PC-9 (cell line): ENCODE data around the gene COMMD1. TPM values are rescaled to one million over a fixed set of nuclear protein-coding genes. Genes with fewer than 3 reads are reported as not detected.

Source experiments
- BruUV-seq: library from RNA; stranded (reverse); fragments of 400-500 nt; replicated peaks from 2 replicates; lab custom pipeline; 2021; lab: Mats Ljungman, UMichigan
- CTCF ChIA-PET: fragments of 300-600 bp; sonication (Branson Sonifier 250); formaldehyde crosslinking; loops from one replicate; lab custom pipeline; 2022; ENCODE audit warnings: antibody characterized with exemption; lab: Charles Lee
- POLR2A ChIA-PET: fragments of 300-600 bp; sonication (Branson Sonifier 250); formaldehyde crosslinking; loops from one replicate; lab custom pipeline; 2022; ENCODE audit warnings: antibody characterized with exemption; ENCODE audit not compliant: unreplicated experiment; lab: Charles Lee
- DNase-seq, 2 experiments: peaks; one replicate each; pipeline versions ENCODE4 v3.0.0 to v3.0.0-alpha.2; 2015 to 2022; ENCODE audit warnings: mixed read lengths in 1 of 2
- H2AFZ ChIP-seq: fragments of 200-600 bp; sonication (generic); 2 replicates; pipeline ENCODE4 v1.8.1; 2017; ENCODE audit warnings: antibody characterized with exemption
- H3F3A ChIP-seq: fragments of 200-600 bp; sonication (generic); 2 replicates; pipeline ENCODE4 v1.8.1; 2017; ENCODE audit warnings: antibody characterized with exemption, mild to moderate bottlenecking, low read depth; ENCODE audit not compliant: insufficient read depth
- H3K27ac ChIP-seq: fragments of 200-600 bp; sonication (generic); 2 replicates; pipeline ENCODE4 v1.6.1; 2016; ENCODE audit warnings: mixed run types
- H3K27me3 ChIP-seq: fragments of 200-600 bp; sonication (generic); 2 replicates; pipeline ENCODE4 v1.6.1; 2016; ENCODE audit warnings: low read depth, mixed run types; ENCODE audit not compliant: insufficient read depth
- H3K36me3 ChIP-seq: fragments of 200-600 bp; sonication (generic); 2 replicates; pipeline ENCODE4 v1.6.1; 2016; ENCODE audit warnings: low read depth, mixed run types
- H3K4me1 ChIP-seq: fragments of 200-600 bp; sonication (generic); replicated peaks from 2 replicates; pipeline ENCODE4 v1.6.1; 2016; ENCODE audit warnings: mixed run types; ENCODE audit not compliant: insufficient read depth
- H3K4me2 ChIP-seq: fragments of 200-600 bp; sonication (generic); 2 replicates; pipeline ENCODE4 v1.6.1; 2017; ENCODE audit warnings: mixed run types
- H3K4me3 ChIP-seq: fragments of 200-600 bp; sonication (generic); 2 replicates; pipeline ENCODE4 v1.6.1; 2016; ENCODE audit warnings: mixed run types
- H3K79me2 ChIP-seq: fragments of 200-600 bp; sonication (generic); 2 replicates; pipeline ENCODE4 v1.6.1; 2017; ENCODE audit warnings: low read depth, mixed run types
- H3K9me2 ChIP-seq: fragments of 200-600 bp; sonication (generic); 2 replicates; pipeline ENCODE4 v1.8.1; 2017; ENCODE audit warnings: mild to moderate bottlenecking; ENCODE audit not compliant: insufficient read depth
- H3K9me3 ChIP-seq: fragments of 200-600 bp; sonication (generic); 2 replicates; pipeline ENCODE4 v1.8.1; 2016; ENCODE audit warnings: low read depth; ENCODE audit not compliant: insufficient read depth
- H4K20me1 ChIP-seq: fragments of 200-600 bp; sonication (generic); 2 replicates; pipeline ENCODE4 v1.8.1; 2017; ENCODE audit not compliant: insufficient read depth
- EZH2 ChIP-seq: fragments of 200-600 bp; sonication (generic); IDR thresholded peaks from 2 replicates; pipeline ENCODE4 v1.8.0; 2017; ENCODE audit warnings: antibody characterized with exemption, low read depth
- intact Hi-C: fragments of 100-400 bp; cut with micrococcal nuclease; formaldehyde crosslinking; loops from one replicate; pipeline ENCODE4 v1.10.0; 2022; ENCODE audit not compliant: unreplicated experiment
- total RNA-seq: library from RNA; stranded (reverse); gene quantifications from 2 replicates; pipeline ENCODE4 v1.2.3, GENCODE V29; 2021
- TF ChIP-seq, protein P1 (sequence below): fragments of 200-600 bp; sonication (generic); conservative IDR thresholded peaks from 2 replicates; pipeline ENCODE4 v1.6.1; 2017; ENCODE audit warnings: mixed run types, antibody characterized with exemption, mild to moderate bottlenecking, moderate library complexity

COMMD1 gene
- total RNA-seq, 1 experiment from 2014 or later = 16.3 TPM

DNA sequence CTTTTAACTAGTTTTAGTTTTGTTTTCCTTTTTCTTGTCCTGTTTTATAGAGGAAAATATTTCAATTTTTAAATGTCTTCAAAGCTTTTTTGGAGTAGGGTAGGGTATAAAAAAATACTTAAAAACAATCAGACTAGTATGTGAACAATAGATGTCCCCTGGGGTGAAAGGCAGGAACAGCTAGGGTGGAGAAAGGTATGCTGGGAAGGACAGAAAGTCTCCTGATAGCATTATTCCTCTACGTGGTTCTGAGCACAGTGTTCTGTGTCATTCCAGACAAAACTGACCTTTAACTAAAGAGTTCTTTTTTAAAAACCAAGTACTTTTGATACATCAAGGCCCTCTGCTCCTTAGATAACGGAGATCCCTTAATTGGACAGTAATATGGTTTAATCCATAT, 258.4 kb downstream of the COMMD1 start:
- H3K27me3 ChIP-seq = no peaks in the 10 kb centered on the region
- no peak for TF ChIP-seq EZH2
- TF ChIP-seq, protein P1, sequence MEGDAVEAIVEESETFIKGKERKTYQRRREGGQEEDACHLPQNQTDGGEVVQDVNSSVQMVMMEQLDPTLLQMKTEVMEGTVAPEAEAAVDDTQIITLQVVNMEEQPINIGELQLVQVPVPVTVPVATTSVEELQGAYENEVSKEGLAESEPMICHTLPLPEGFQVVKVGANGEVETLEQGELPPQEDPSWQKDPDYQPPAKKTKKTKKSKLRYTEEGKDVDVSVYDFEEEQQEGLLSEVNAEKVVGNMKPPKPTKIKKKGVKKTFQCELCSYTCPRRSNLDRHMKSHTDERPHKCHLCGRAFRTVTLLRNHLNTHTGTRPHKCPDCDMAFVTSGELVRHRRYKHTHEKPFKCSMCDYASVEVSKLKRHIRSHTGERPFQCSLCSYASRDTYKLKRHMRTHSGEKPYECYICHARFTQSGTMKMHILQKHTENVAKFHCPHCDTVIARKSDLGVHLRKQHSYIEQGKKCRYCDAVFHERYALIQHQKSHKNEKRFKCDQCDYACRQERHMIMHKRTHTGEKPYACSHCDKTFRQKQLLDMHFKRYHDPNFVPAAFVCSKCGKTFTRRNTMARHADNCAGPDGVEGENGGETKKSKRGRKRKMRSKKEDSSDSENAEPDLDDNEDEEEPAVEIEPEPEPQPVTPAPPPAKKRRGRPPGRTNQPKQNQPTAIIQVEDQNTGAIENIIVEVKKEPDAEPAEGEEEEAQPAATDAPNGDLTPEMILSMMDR = no peak
- no peaks in the 10 kb centered on the region for H4K20me1 ChIP-seq

DNA sequence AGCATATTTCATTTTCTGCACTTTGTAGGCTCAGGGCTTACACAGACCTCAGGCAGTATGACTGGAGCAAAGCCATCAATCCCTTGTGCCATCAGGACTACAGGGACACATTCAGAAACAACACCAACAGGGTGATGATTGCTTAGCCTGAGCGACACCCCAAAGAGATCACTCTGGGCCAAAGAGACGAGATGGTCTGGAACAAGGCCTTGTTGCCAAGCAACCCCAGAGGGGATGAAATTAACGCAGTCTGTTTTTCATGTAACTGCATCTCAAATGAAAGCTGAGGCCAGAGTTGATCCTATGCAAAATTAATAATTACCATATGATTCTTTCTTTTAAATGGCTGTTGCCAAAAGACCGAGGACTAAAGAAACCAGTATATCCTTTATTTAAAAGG, 270.3 kb downstream of the COMMD1 start:
- no peak for DNase-seq
- Histone ChIP-seq H3K4me1 (no peaks in the 10 kb centered on the region), H3F3A (no peaks in the 10 kb centered on the region), H2AFZ (no peak overlapping the region), H4K20me1 (no peaks in the 10 kb centered on the region), H3K79me2 (no peaks in the 10 kb centered on the region), H3K4me2 (no peak overlapping the region), H3K4me3 (no peak overlapping the region), H3K9me2 (no peaks in the 10 kb centered on the region), H3K27me3 (no peaks in the 10 kb centered on the region), H3K36me3 (no peaks in the 10 kb centered on the region), H3K9me3 (no peaks in the 10 kb centered on the region), H3K27ac (no peak overlapping the region)
- TF ChIP-seq EZH2 = no peak
- TF ChIP-seq, protein P1 = no peak
- intact Hi-C loops = no loop called here
- no TSS peak for BruUV-seq
- ChIA-PET POLR2A (no interaction called here), CTCF (no interaction called here)

More for the DNA sequence above, 258.4 kb downstream of the COMMD1 start:
- no peaks in the 10 kb centered on the region for H3K9me2 ChIP-seq
- CTCF ChIA-PET = no interaction called here
- no TSS peak for BruUV-seq
- DNase-seq = no peak
- H3K4me3 ChIP-seq = no peak overlapping the region
- no peaks in the 10 kb centered on the region for H3K36me3 ChIP-seq
- no peak overlapping the region for H2AFZ ChIP-seq
- H3K4me2 ChIP-seq = no peak overlapping the region
- H3K4me1 ChIP-seq = no peaks in the 10 kb centered on the region
- POLR2A ChIA-PET = no interaction called here
- no peaks in the 10 kb centered on the region for H3K79me2 ChIP-seq
- H3F3A ChIP-seq = no peaks in the 10 kb centered on the region
- no peak overlapping the region for H3K27ac ChIP-seq
- intact Hi-C loops = no loop called here
- no peaks in the 10 kb centered on the region for H3K9me3 ChIP-seq

DNA sequence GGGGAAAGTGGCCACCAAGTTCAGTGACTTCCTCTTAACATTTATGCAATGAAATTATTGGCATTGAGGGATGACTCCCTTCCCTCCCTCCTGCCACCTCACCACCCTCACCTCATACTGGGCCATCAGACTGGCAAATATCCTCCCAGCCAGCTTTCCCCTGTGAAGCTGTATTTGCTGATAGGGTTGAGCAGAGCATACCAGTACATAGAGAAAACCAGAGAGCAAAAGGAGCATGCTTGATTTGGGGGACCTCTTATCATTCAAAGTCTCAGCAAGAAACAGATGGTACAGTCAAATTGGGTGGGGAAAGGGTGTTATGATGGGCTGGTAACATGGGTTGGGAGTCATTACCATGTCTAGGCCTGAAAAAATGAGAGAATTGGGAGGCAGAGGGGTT, 271.3 kb downstream of the COMMD1 start:
- H3K27ac ChIP-seq = no peak overlapping the region
- no peak for DNase-seq
- ChIA-PET CTCF (no interaction called here), POLR2A (no interaction called here)
- no peaks in the 10 kb centered on the region for H3K9me3 ChIP-seq
- no peaks in the 10 kb centered on the region for H3K27me3 ChIP-seq
- BruUV-seq = no TSS peak
- H3K9me2 ChIP-seq = no peaks in the 10 kb centered on the region
- no peaks in the 10 kb centered on the region for H3F3A ChIP-seq
- H3K4me2 ChIP-seq = no peak overlapping the region
- no peaks in the 10 kb centered on the region for H3K79me2 ChIP-seq
- no peak overlapping the region for H2AFZ ChIP-seq
- H3K36me3 ChIP-seq = no peaks in the 10 kb centered on the region
- intact Hi-C loops = no loop called here
- no peaks in the 10 kb centered on the region for H4K20me1 ChIP-seq
- TF ChIP-seq, protein P1 = no peak
- TF ChIP-seq EZH2 = no peak
- H3K4me1 ChIP-seq = no peaks in the 10 kb centered on the region
- no peak overlapping the region for H3K4me3 ChIP-seq
